Chondrocyte (in vitro differentiated cells): Measurements from ENCODE around the gene MACROD2. TPM values are rescaled to one million over a fixed set of nuclear protein-coding genes. Genes with fewer than 3 reads are reported as not detected.

Source experiments
- DNase-seq: peaks from one replicate; pipeline ENCODE4 v3.0.0; 2021; ENCODE audit warnings: mixed read lengths, low spot score
- H3K27ac Mint-ChIP-seq: one replicate; pipeline ENCODE4 v1.8.0; 2021; ENCODE audit warnings: mild to moderate bottlenecking, moderate library complexity, mixed read lengths; ENCODE audit not compliant: unreplicated experiment
- H3K27me3 Mint-ChIP-seq: 2 replicates; pipeline ENCODE4 v1.8.0; 2021; ENCODE audit warnings: low read depth, mixed read lengths
- H3K36me3 Mint-ChIP-seq: 2 replicates; pipeline ENCODE4 v1.8.0; 2021; ENCODE audit warnings: low read depth, mixed read lengths
- H3K4me1 Mint-ChIP-seq: 2 replicates; pipeline ENCODE4 v1.8.0; 2021; ENCODE audit warnings: low read depth, mild to moderate bottlenecking, mixed read lengths
- H3K4me3 Mint-ChIP-seq: one replicate; pipeline ENCODE4 v1.8.0; 2021; ENCODE audit warnings: mild to moderate bottlenecking, moderate library complexity, mixed read lengths; ENCODE audit not compliant: unreplicated experiment
- H3K9me3 Mint-ChIP-seq: 2 replicates; pipeline ENCODE4 v1.8.0; 2021; ENCODE audit warnings: low read depth, mixed read lengths
- CTCF ChIP-seq: fragments of 200-600 bp; sonication (generic); IDR thresholded peaks from 2 replicates; pipeline ENCODE4 v1.5.0; 2021; ENCODE audit warnings: antibody characterized with exemption, mild to moderate bottlenecking, moderate library complexity
- total RNA-seq: library from RNA; stranded (reverse); gene quantifications from 3 replicates; pipeline ENCODE4 v1.2.1, GENCODE V29; 2021

The MACROD2 gene
- total RNA-seq, 1 donor from 2014 or later = 3.2 TPM

- DNase-seq = no peak
- Mint-ChIP-seq H3K27ac (no peak overlapping the region), H3K4me3 (no peak overlapping the region), H3K27me3 (no peaks in the 10 kb centered on the region), H3K9me3 (no peaks in the 10 kb centered on the region), H3K36me3 (no peaks in the 10 kb centered on the region), H3K4me1 (peaks cover 3% of the 10 kb centered on the region)
- no peak for TF ChIP-seq CTCF
Measured at GRCh38 chr20:15772826-15773225, 1777.5 kb downstream of the MACROD2 start.

GRCh38 chr20:15774926-15775325, 1779.6 kb downstream of the MACROD2 start:
- no peak for DNase-seq
- Mint-ChIP-seq H3K9me3 (no peaks in the 10 kb centered on the region), H3K27me3 (no peaks in the 10 kb centered on the region), H3K36me3 (no peaks in the 10 kb centered on the region), H3K27ac (no peak overlapping the region), H3K4me3 (no peak overlapping the region), H3K4me1 (peaks cover 3% of the 10 kb centered on the region)
- no peak for TF ChIP-seq CTCF

- Mint-ChIP-seq H3K36me3 (no peaks in the 10 kb centered on the region), H3K9me3 (peaks cover 3% of the 10 kb centered on the region), H3K4me1 (peaks cover 3% of the 10 kb centered on the region), H3K27me3 (no peaks in the 10 kb centered on the region), H3K4me3 (no peak overlapping the region), H3K27ac (no peak overlapping the region)
- DNase-seq = no peak
- TF ChIP-seq CTCF = no peak
Measured at GRCh38 chr20:15776770-15777466, 1781.6 kb downstream of the MACROD2 start.

- H3K9me3 Mint-ChIP-seq = peaks cover 3% of the 10 kb centered on the region
- no peaks in the 10 kb centered on the region for H3K27me3 Mint-ChIP-seq
- no peak overlapping the region for H3K4me3 Mint-ChIP-seq
- DNase-seq = no peak
- TF ChIP-seq CTCF = no peak
- H3K4me1 Mint-ChIP-seq = peaks cover 8% of the 10 kb centered on the region
- H3K36me3 Mint-ChIP-seq = no peaks in the 10 kb centered on the region
- no peak overlapping the region for H3K27ac Mint-ChIP-seq
Measured at GRCh38 chr20:15784020-15784419, 1788.7 kb downstream of the MACROD2 start.

- Mint-ChIP-seq H3K27ac (no peak overlapping the region), H3K27me3 (no peaks in the 10 kb centered on the region), H3K4me1 (peaks cover 11% of the 10 kb centered on the region), H3K36me3 (no peaks in the 10 kb centered on the region), H3K9me3 (no peaks in the 10 kb centered on the region), H3K4me3 (no peak overlapping the region)
- DNase-seq = no peak
- TF ChIP-seq CTCF = no peak
Measured at GRCh38 chr20:15789079-15789478, 1793.8 kb downstream of the MACROD2 start.
